ENCODE results near the gene SAMD4B. TPM values are rescaled to one million over a fixed set of nuclear protein-coding genes. Genes with fewer than 3 reads are reported as not detected.

Gene SAMD4B
- total and polyA plus RNA-seq, 10 of the 15 experiments (the other 5 are each of a cell fraction or from before 2014, with no cell fraction given), result 2.4 to 43.3 (median 23.9) TPM

DNA sequence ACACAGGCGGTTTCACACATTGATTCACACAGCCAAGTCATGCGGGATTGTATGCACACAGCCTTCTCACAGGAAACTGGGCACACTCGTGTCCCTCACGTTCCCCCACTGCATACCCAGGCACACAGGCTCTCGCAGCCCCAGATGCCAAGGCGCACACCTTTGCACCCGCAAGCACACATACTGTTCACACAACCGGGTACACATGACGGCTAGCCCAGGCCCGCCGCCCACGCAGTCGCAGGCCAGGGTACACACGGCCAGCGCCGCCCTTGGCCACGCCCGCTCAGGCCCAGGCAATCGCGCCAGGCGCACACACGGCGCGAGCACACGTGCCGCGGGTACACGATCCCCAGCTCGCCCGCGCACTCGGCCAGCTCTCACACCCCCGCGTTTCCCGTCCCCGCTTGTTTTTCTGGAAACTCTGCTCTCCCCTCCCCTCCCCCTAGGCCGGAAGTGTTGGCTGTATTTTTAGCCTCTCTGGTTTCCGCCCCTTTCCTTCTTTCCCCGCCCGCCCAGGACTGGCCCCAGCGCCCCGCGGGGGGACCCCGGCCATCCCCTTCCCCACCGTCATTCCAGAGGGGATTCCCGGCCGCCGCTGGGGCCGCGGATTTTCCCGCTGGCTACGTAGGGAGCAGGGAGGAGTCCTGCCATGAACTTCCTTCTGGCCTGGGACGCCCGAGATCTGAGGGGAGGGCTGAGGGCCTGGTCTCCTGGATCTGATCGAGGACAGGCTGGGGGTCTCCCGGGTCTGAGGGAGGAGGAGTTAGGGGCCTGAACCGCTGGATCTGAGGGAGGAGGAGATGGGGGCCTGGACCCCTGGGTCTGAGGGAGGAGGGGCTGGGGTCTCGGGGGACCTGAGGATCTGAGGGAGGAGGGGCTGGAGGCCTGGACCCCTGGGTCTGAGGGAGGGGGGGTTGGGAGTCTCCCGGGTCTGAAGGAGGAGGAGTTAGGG lies 60.4 kb downstream of the SAMD4B start (continued):
- peak; percentile 99 to 100 for TF ChIP-seq BHLHE40 (IDR thresholded peaks at IDR 0.05; ENCODE audit: borderline replicate concordance in 1 of 2, low read depth in 2 of 2, low read length in 1 of 2)
- no peak for TF ChIP-seq JUNB (IDR thresholded peaks at IDR 0.05)
- TF ChIP-seq WRNIP1 (IDR thresholded peaks at IDR 0.05; ENCODE audit: borderline replicate concordance, low read depth, low read length), result no peak
- no peak for TF ChIP-seq SMAD1 (IDR thresholded peaks at IDR 0.05; ENCODE audit: low read depth, partially characterized antibody)
- no peak; the same call in 1 of the 2 replicates for TF ChIP-seq STAT1 (conservative IDR thresholded peaks at IDR 0.05)
- peak; percentile 96 for TF ChIP-seq IKZF1 (conservative IDR thresholded peaks at IDR 0.05)
- no peak for TF ChIP-seq STAT3 (IDR thresholded peaks at IDR 0.05; ENCODE audit: low read depth, low read length)
- TF ChIP-seq ZNF384 (IDR thresholded peaks at IDR 0.05; ENCODE audit: borderline replicate concordance, low read depth, low read length), result no peak
- TF ChIP-seq EZH2 (IDR thresholded peaks at IDR 0.05; ENCODE audit: borderline replicate concordance, control insufficient read depth, low read depth, low read length), result no peak
- TF ChIP-seq, protein P1, sequence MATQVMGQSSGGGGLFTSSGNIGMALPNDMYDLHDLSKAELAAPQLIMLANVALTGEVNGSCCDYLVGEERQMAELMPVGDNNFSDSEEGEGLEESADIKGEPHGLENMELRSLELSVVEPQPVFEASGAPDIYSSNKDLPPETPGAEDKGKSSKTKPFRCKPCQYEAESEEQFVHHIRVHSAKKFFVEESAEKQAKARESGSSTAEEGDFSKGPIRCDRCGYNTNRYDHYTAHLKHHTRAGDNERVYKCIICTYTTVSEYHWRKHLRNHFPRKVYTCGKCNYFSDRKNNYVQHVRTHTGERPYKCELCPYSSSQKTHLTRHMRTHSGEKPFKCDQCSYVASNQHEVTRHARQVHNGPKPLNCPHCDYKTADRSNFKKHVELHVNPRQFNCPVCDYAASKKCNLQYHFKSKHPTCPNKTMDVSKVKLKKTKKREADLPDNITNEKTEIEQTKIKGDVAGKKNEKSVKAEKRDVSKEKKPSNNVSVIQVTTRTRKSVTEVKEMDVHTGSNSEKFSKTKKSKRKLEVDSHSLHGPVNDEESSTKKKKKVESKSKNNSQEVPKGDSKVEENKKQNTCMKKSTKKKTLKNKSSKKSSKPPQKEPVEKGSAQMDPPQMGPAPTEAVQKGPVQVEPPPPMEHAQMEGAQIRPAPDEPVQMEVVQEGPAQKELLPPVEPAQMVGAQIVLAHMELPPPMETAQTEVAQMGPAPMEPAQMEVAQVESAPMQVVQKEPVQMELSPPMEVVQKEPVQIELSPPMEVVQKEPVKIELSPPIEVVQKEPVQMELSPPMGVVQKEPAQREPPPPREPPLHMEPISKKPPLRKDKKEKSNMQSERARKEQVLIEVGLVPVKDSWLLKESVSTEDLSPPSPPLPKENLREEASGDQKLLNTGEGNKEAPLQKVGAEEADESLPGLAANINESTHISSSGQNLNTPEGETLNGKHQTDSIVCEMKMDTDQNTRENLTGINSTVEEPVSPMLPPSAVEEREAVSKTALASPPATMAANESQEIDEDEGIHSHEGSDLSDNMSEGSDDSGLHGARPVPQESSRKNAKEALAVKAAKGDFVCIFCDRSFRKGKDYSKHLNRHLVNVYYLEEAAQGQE (IDR thresholded peaks at IDR 0.05; ENCODE audit: low read depth, low read length), result no peak
- TF ChIP-seq HDAC2 (IDR thresholded peaks at IDR 0.05), result no peak
- TF ChIP-seq, protein P2, sequence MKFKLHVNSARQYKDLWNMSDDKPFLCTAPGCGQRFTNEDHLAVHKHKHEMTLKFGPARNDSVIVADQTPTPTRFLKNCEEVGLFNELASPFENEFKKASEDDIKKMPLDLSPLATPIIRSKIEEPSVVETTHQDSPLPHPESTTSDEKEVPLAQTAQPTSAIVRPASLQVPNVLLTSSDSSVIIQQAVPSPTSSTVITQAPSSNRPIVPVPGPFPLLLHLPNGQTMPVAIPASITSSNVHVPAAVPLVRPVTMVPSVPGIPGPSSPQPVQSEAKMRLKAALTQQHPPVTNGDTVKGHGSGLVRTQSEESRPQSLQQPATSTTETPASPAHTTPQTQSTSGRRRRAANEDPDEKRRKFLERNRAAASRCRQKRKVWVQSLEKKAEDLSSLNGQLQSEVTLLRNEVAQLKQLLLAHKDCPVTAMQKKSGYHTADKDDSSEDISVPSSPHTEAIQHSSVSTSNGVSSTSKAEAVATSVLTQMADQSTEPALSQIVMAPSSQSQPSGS (IDR thresholded peaks at IDR 0.05; ENCODE audit: low read length), result no peak
- TF ChIP-seq MXI1 (IDR thresholded peaks at IDR 0.05; ENCODE audit: low read depth, low read length), result peak; percentile 95
- no peak for TF ChIP-seq NFIC (IDR thresholded peaks at IDR 0.05; ENCODE audit: low read depth, low read length)
- no peak for TF ChIP-seq KAT2A (conservative IDR thresholded peaks at IDR 0.05; ENCODE audit: control insufficient read depth, low read depth, low read length)
- TF ChIP-seq, protein P3, sequence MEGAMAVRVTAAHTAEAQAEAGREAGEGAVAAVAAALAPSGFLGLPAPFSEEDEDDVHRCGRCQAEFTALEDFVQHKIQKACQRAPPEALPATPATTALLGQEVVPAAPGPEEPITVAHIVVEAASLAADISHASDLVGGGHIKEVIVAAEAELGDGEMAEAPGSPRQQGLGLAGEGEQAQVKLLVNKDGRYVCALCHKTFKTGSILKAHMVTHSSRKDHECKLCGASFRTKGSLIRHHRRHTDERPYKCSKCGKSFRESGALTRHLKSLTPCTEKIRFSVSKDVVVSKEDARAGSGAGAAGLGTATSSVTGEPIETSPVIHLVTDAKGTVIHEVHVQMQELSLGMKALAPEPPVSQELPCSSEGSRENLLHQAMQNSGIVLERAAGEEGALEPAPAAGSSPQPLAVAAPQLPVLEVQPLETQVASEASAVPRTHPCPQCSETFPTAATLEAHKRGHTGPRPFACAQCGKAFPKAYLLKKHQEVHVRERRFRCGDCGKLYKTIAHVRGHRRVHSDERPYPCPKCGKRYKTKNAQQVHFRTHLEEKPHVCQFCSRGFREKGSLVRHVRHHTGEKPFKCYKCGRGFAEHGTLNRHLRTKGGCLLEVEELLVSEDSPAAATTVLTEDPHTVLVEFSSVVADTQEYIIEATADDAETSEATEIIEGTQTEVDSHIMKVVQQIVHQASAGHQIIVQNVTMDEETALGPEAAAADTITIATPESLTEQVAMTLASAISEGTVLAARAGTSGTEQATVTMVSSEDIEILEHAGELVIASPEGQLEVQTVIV (IDR thresholded peaks at IDR 0.05; ENCODE audit: borderline replicate concordance, partially characterized antibody), result no peak
- TF ChIP-seq SRF (IDR thresholded peaks at IDR 0.05; ENCODE audit: low read depth in 2 of 2, low read length in 2 of 2), result no peak
- TF ChIP-seq SUPT20H (IDR thresholded peaks at IDR 0.05; ENCODE audit: borderline replicate concordance, control insufficient read depth, low read depth, low read length), result no peak
- TF ChIP-seq NRF1 (conservative IDR thresholded peaks at IDR 0.05; ENCODE audit: low read depth, low read length), result peak; percentile 24; the same call in 1 of the 2 replicates
- peak; percentile 92 for TF ChIP-seq ZNF207 (IDR thresholded peaks at IDR 0.05; ENCODE audit: borderline replicate concordance)
